GM18907 (cell line): Measurements from ENCODE around the gene TCEAL6.
A peak's percentile ranks its signal among the peaks of the same experiment; 100 is the strongest.
"Not testable (repeated sequence)": the region's sequence is repeated elsewhere in the genome, so short reads cannot be mapped to it uniquely, and the experiment has no call there.

ENCODE experiments used
- ATAC-seq: cut with Tn5 transposase; IDR thresholded peaks from one replicate; pipeline ENCODE4 v1.9.1; 2021; ENCODE audit warnings: mild to moderate bottlenecking, moderate library complexity; ENCODE audit not compliant: unreplicated experiment

The TCEAL6 gene

GRCh38 chrX:102142274-102142673 lies at the start of gene TCEAL6:
TCEAL6 (minus strand) TSS chrX:102142481.
- not testable (repeated sequence) for ATAC-seq

- ATAC-seq: no peak
These were observed 43.9 kb upstream of the TCEAL6 start for GRCh38 chrX:102185967-102186720.

- peak; percentile 98 for ATAC-seq
These were observed 13.5 kb upstream of the TCEAL6 start, which contains the start of gene BEX5 for GRCh38 chrX:102155806-102156179. BEX5 (minus strand) TSS chrX:102155977; CDS start chrX:102154265, 1,712 bp downstream.

- peak; percentile 36 for ATAC-seq
These were observed 12.9 kb upstream of the TCEAL6 start for GRCh38 chrX:102154900-102155805.

GRCh38 chrX:102154218-102154860 lies 12.1 kb upstream of the TCEAL6 start:
- peak; percentile 19 for ATAC-seq

GRCh38 chrX:102141631-102142030 lies 650 bp downstream of the TCEAL6 start:
- not testable (repeated sequence) for ATAC-seq

- ATAC-seq: not testable (repeated sequence)
These were observed 1.4 kb downstream of the TCEAL6 start for GRCh38 chrX:102140876-102141275.

GRCh38 chrX:102138064-102138463 lies 4.2 kb downstream of the TCEAL6 start:
- no peak for ATAC-seq

- no peak for ATAC-seq
These were observed 12.8 kb downstream of the TCEAL6 start for GRCh38 chrX:102129473-102129872.

GRCh38 chrX:102126863-102127262 lies 15.4 kb downstream of the TCEAL6 start:
- no peak for ATAC-seq

GRCh38 chrX:102126080-102126818 lies 16.0 kb downstream of the TCEAL6 start:
- ATAC-seq: not testable (repeated sequence)

- not testable (repeated sequence) for ATAC-seq
These were observed 16.8 kb downstream of the TCEAL6 start, which contains the start of gene TCEAL2 for GRCh38 chrX:102125436-102125835. TCEAL2 (plus strand) TSS chrX:102125679; CDS start chrX:102126831, 1,152 bp downstream.

- ATAC-seq: not testable (repeated sequence)
These were observed 17.3 kb downstream of the TCEAL6 start for GRCh38 chrX:102125014-102125413.

GRCh38 chrX:102115748-102116147 lies 26.5 kb downstream of the TCEAL6 start:
- no peak for ATAC-seq

- ATAC-seq: no peak
These were observed 28.9 kb downstream of the TCEAL6 start for GRCh38 chrX:102113367-102113766.
